ENCODE results near the gene EPN2.

EPN2 gene

DNA sequence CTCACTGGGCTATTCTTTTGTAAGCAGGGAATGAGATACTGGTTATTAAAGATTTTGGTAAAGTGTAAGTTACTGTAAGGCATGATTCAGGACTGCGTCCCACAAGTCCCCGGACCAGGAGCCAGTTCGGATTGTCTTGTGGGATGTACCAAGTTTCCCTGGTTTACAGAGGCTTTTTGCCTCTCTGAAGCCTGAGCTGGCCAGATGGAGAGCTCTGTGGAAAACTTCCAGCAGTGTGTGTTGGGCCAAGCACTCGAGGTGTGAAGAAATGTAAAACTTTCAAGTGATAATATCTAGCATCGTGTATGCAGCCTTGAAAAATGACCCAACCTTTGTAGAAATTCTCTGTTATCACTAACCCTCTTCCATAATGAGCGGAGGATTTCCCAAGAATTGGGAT is 2.4 kb downstream of the EPN2 start:
- no peak for DNase-seq (ENCODE audit: low read depth in 3 of 3)

DNA sequence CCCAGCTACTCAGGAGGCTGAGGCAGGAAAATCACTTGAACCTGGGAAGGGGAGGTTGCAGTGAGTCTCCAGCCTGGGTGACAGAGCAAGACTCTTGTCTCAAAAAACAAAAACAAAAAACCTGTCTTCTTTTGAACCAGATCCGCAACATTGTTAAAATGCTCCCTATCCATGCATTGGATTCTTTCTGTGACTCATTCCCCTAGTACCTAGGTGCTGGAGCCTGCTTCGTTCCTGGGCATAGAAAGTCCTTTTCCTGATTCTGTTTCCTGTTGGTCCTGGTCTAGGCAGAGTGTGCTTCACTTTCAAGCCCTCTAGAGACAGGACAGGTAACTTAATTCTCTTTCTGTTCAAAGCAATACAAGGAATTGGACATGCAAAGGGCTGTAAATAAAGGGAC is 5.2 kb downstream of the EPN2 start:
- no peak for DNase-seq (ENCODE audit: low read depth in 3 of 3)

DNA sequence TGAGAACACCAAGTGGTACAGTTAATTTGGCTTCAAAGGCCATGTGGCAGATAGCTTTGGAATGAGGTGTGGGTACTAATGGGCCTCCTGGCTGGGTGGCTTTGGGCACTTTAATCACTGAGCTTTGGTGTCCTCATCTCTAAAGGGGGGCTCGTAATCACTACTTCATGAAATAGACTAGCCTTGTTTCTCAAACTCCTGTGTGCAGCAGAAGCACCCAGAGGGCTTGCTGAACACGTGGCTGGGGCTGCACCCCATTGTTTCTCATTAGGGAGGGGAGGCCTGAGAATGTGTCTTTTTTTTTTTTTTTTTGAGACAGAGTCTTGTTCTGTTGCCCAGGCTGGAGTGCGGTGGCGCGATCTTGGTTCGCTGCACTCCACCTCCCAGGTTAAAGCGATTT is 5.8 kb downstream of the EPN2 start:
- no peak for DNase-seq (ENCODE audit: low read depth in 3 of 3)

DNA sequence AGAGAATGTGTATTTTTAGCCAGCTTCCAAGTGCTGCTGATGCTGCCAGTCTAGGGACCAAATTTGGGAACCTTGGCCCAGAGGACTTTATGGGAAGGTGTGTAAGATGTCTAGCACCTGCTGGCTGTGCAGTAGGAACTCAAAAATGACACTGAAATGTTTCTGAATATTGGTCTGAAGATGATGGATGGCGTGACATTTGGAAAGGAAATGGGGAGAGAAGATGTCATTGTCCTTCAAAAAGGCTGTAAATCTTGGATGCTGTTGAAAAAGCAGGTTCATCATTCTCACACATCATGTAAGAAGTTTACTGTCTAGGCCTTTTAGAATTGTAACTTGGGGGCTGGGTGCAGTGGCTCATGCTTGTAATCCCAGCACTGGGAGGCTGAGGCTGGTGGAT is 6.7 kb downstream of the EPN2 start:
- no peak for DNase-seq (ENCODE audit: low read depth in 3 of 3)

DNA sequence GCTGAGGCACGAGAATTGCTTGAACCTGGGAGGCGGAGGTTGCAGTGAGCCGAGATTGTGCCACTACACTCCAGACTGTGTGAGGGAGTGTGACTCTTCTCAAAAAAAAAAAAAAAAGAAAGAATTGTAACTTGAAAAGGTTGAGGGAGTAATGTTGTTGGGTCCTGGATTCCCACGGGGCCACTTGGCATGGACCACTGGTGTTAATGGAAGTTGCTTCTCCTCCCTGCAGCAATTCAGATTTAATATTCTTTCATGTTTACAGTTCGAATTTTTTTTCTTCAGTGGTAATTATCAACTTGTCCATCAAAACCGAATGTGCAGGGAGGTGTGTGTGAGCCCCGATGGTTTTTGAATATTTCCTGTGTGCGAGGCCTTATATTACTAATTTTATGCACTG is 7.2 kb downstream of the EPN2 start:
- DNase-seq (ENCODE audit: low read depth in 3 of 3): no peak

DNA sequence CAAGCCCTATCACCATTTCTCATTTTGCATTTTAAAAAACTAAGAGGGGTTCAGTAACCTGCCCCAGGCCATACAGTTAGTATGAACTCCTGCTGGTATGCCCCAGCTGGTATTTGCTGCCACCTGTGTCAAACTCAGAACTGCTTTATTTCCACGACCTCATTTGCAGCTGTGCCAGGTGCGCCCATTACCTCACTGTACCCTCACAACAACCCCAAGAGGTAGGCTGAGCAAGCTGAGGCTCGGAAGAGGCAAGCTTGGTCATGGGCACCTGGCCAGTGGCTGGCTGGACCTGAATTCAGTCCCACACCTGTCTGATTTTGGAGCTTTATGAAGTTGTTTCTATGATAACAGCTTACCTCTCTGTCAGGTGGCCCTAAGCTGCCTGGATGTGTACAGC is 7.6 kb downstream of the EPN2 start:
- no peak for DNase-seq (ENCODE audit: low read depth in 3 of 3)

DNA sequence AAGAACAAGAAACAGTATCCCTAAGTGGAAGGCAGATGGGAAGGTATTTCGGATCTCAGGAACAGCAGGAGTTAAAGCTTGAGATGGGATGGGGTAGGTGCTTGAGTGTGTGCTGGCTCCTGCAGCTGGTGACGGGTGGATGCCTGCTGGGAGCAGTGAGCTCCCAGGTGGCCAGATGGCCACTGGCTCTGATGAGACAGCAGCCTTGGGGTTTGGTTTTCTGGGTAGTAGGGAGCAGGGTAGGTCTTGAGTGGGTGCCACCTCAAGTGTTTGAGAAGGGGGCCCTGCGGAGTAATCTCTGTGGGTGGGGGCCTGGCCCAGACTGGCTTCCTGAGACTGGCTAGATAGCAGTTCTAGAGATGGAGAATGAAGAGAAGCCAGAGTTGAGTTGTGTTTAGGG is 10.3 kb downstream of the EPN2 start:
- no peak for DNase-seq (ENCODE audit: low read depth in 3 of 3)

DNA sequence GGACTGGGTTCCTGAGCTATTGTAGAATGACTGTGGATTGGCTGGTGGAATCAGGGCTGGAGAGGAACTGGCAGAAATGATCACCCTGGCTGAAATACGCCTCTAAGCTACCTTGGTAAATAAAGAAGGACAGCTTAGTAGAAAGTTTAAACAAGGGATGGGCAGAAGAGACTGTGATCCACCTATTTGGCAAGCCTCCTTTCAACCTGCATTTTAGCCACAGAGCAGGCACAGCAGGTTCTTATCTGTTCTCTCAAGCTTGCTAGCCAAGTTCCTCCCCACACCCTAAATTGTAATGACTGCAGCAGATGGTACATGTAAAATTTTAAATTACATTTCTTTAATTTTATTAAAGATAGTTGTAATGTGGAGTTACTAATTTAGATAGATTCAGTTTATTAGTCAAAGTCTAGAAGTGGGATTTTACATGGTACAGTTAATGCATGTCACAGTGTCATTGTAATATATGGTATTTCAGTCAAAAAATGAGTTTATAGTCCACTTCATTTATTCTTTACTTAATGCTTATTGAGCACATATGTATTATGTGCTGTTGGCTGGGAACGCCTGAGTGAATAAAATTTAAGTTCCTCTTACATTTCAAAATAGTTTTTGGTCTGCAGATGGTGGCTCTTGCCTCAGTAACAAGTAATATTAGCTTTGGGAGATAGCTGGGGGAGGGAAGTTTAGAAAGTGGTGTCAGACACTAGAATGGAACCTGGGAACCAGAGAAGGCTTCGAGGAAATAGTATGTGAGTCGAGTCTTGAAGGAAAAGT is 11.2 kb downstream of the EPN2 start:
- no peak for DNase-seq (ENCODE audit: low read depth in 3 of 3)

DNA sequence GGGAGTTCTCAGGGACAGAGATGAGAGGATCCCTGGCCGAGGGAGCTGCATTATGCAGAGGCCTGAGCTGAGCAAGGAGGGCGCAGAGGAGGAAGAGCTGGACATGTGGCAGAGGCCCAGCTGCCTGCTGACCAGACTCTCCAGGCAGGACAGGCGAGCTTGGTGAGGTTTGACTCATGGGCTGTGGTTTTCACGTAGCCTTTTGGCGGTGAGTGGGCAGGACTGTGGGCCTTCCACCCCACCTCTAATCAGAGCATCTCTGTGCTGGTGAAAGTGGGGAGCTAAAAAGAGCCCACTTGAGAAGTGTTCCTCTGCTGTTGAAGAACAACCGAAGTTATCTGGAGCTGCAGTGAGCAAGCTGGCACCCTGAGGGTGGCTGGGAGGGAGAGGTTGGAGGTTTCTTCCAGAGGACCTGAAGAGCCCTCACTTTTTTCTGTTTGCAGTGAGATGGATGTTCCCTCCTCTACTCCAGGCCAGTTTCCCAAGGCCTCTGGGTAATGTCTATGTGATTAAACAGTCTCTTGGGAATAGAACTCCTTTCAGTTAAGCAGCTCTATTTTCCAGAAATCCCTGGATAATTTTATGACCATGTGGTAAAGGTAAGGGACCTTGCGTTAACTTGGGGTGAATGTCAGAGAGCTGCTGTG is 11.9 kb downstream of the EPN2 start:
- no peak for DNase-seq (ENCODE audit: low read depth in 3 of 3)

DNA sequence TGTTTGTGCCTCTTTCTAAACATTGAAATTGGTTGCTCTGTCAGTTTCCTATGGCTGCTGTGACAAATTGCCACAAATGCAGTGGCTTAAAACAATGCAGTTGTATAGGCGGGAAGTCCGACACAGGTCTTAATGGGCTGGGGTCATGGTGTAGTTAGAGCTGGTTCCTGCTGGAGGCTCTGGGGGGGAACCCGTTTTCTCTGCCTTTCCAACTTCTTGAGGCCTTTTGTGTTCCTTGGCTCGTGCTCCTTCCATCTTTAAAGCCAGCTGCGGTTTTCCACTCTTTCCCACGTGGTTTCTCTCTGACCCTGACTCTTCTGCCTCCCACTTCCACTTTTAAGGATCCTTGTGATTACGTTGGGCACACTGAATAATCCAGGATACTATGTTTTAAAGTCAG is 12.5 kb downstream of the EPN2 start:
- no peak for DNase-seq (ENCODE audit: low read depth in 3 of 3)

DNA sequence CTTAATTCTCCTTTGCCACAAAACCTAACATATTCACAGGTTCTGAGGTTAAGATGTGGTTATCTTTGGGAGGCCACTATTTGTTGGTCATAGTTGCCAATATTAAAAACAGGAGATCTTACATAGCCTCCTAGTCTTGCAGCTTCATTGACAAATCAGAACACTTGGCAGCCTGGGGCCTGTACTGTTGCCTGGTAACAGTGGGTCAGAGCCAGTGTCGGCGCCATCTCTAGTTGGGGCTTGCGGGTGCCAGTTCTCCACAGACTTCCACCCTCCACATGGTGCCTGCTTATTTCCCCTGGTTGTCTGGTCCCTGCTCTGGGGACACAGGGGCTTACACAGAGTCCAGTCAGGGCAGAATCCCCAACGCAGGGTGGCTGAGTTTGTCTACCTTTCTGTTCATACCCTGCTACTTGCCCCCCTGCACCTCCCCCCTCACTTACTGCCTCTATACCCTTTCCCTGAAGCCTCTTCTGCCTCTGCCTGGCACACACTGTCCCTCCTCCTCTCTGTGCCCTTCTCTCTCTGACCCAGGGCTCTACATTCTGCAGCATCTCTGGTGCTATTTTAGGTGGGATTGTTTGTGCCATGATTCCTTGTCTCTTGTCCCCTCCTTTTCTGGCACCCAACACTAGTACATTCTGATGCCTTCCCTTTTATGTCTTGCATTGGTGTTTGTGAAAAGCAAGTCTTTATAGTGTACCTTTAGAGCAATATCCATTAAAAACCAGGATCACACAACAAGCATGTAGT is 13.4 kb downstream of the EPN2 start:
- no peak for DNase-seq (ENCODE audit: low read depth in 3 of 3)

DNA sequence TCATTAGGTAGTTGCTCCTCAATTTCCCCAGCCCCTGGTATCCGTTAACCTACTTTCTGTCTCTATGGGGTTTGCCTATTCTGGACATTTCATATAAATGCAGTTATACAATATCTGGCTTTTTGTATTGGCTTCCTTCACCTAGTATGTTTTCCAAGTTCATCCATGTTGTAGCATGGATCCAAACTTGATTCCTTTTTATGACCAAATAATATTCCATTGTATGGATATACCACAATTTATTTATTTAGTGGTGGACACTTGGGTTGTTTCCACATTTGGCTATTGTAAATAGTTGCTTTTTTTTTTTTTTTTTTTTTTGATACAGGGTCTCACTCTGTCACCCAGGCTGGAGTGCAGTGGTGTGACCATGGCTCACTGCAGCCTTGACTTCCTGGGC is 15.9 kb downstream of the EPN2 start:
- no peak for DNase-seq (ENCODE audit: low read depth in 3 of 3)

DNA sequence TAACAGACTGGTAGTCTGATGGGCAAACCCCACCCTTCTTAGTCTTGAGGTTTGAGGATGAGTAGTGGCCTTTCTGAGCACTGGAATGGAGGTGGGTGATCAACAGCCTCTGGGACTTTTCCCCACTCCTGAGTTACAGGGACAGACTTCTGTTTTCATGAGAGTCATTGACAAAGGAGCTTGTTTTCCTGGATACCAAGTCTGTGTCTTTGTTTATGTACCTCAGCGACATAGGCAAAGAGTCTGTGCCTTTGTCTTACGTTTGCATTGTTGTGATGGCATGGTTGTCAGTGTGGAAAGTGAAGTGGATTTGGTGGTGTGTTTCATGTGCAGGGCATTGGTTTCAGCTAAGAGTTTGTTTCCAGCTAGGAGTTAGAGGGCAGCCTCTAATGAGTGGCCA is 17.5 kb downstream of the EPN2 start:
- no peak for DNase-seq (ENCODE audit: low read depth in 3 of 3)

DNA sequence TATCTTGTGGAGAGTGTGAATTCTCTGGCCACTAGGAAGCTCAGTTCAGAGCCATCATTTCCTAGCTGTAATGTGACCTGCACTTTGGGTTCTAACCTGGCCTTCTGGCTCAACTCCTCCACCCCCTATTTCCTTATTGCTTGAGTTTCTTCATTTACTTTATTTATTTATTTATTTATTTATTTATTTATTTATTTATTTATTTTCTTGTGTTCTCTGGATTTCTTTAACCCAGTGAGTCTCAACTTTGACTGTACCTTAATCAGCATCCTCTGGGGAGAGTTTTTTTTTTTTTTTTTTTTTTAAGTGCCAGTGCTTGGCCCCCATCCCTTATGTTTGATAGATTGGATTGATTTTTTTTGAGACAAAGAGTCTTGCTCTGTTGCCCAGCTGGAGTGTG is 18.1 kb downstream of the EPN2 start:
- no peak for DNase-seq (ENCODE audit: low read depth in 3 of 3)

DNA sequence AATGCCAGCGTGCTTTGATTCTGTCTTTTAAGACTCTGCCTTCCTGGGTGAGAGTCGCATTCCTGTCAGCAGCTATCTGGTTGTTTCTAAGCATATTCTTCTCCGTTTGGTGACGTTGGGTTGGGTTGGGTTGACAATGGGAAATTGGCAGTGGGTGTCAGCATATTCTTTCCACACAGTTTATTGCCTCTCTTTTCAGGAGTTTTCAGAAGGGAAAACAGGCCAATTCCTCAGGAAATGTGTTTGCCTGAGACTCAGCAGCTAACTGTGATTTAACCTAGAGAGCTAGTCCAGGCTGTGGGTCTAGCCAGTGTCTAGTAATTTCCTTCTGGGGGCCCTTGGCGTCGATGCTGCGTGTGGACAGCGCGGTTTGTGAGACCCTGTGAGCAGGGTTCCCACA is 21.2 kb downstream of the EPN2 start:
- no peak for DNase-seq (ENCODE audit: low read depth in 3 of 3)

DNA sequence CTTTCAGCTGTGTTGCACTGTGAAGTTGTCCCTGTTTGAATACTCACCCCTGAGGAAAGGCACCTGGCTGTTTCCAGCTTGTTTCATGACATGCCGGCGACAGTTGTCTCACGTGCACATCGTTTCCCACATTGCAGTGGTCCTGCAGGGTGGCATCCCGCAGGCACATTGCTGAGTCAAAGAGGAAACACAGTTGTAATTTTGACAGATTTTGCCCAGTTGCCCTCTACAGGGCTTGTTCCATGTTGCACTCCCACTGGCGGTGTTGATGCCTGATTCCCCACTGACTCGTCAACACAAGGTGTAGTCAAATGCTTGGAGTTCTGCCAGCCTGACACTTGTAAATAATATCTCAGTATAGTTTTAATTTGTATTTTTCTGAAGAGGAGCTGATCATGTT is 23.8 kb downstream of the EPN2 start:
- DNase-seq (ENCODE audit: low read depth in 3 of 3): no peak

DNA sequence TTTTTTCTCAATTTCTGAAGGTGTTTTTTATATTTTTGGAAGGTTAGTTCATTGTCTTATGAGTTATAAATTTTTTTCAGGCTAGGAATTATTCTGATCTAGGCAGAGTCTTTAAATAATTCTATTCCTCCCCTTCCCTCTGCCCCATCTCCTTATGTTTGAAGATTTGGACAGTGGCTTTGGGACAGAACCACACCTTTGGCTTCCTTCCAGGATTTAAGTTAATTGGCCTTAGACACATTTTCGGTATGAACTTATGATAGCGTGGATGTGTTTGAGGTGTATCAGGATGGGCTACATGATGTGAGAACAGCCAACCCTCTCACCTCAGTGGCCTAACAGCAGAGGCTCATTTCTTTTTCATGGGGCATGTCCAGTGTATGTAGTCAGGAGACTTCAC is 24.3 kb downstream of the EPN2 start:
- DNase-seq (ENCODE audit: low read depth in 3 of 3): no peak

DNA sequence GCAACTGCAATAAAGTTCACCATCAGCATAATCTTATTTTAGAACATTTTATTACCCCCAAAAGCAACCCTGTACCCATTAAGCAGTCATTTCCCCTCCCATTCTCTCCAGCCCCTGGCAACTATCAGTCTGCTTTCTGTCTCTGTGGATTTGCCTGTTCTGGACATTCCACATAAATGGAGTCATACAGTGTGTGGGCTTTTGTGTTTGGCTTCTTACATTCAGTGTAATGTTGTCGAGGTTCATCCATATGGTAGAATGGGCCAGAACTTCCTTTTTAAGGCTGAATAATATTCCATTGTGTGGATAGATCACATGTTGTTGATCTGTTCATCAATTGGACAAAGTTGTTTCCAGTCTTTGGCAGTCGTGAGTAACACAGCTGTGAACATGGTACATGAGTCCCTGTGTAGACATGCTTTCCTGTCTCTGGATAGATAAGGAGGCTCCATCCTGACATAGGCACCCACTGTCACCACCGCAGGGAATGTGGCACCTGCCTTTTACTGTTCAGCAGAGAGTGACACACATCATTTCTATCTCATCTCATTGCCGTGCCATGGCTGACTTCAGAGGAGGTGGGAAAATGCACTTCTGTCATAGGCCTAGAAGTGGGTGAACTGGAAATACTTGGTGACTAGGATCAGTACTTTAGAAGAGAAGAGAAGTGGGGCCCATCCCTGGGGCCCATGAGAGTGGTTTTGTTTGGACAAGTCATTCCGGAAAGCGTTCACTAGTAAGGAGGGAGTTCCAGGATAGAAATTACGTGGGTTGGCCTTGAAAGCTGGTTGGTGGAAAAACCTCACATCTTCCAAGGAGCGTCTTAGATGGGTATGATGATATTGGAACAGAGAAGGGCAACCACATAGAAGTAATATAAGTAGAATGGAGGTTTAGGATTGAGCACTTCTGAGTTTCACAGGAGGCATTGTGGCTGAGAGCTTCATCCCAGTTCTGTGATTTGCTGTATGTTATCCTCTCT is 25.8 kb downstream of the EPN2 start:
- peak in 1 of 3 experiments; percentile 4 for DNase-seq (ENCODE audit: low read depth in 3 of 3)

DNA sequence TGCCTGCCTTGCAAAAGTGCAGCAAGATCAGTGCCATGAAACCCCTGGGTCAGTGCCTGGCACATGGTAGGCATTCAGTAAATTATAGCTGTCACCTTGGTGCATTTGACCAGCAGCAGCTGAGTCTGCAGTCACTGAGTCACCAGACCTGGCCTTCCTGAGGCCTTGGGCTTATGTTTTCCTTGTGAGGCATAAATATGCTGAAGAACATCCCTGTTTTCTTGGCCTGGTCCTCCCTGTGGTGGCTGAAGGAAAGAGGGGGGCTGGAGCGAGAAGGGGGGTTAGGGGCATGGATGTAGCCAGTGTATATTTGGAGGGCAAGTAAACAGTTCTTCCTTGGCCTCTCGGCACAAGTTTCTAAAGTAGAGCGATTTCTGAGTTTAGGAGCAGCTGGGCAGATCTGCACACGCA is 26.5 kb downstream of the EPN2 start:
- DNase-seq (ENCODE audit: low read depth in 3 of 3): no peak

DNA sequence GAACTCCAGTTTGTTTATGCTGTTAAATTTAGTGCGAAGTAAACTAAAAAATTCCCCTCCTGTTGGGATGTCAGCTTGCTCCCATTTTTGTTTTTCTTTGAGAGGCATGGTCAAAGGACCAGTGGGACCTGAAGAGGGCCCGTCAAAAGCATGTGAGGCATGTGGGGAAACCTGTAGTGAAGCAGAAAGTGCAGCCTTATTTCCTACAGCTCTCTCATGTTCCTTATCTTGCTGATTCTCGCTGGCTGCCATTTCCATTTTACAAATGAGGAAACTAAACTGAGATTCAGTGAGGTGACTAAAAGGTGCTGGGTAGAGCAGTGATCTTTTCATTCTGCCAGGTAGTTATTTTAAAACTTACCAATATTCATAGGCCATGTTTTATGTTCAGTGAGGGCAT is 27.1 kb downstream of the EPN2 start:
- no peak for DNase-seq (ENCODE audit: low read depth in 3 of 3)

DNA sequence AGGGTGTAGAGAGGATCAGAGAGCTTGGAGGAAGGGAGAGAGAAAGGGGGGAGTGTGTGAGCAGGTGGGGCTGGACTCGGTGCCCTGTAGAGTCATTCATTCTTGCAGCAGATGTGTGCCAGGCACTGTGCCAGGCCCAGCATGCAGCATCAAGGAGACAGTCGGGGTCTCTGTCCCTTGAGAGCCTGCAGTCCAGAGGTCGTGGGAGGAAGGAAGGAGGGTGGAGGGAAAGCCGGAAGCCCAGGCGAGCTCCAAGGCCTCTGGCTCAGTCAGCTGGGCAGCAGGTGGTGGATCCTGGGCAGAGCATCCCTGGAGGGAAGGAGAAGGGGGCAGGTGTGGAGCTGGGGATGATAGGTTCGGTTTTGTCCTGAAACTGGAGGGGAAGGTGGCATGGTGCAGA is 27.5 kb downstream of the EPN2 start:
- DNase-seq (ENCODE audit: low read depth in 3 of 3): no peak

DNA sequence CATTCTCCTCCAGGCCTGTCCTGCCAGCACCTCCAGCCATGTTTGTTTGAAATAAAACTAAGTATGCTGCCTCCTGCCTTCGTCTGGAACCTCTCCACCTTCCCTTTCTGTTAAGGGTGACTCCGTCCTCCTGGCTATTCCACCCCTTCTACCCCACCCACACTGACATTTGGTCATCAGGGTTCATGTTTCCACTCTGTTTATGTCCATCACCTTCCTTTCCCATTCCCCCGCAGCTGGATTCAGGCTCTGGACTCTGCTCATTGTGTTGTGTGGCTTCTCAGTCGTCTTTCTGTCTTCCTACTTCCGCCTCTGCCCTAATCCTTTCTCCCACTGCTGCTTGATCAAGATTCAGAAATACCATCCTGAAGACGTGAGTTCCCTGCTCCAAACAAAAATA is 28.6 kb downstream of the EPN2 start:
- DNase-seq (ENCODE audit: low read depth in 3 of 3): no peak

All from stimulated activated CD4-positive, alpha-beta T cell treated with anti-CD3 and anti-CD28 coated beads, TNF-alpha, amount 100 ng/mL, for 24 hours (primary cell).